C1 segment of cervical spinal cord (tissue), 14 donors: Measurements from ENCODE around the gene KIF3A.
"Not testable (repeated sequence)": the region's sequence is repeated elsewhere in the genome, so short reads cannot be mapped to it uniquely, and the experiment has no call there.

Experiments
- DNase-seq, 14 donors: peaks; one replicate each; lab custom pipeline; 2025; lab: John Stamatoyannopoulos, UW

The KIF3A gene

GRCh38 chr5:132725745-132726144 lies 11.6 kb downstream of the KIF3A start:
- DNase-seq, result no peak

- no peak for DNase-seq
These were observed 18.6 kb downstream of the KIF3A start for GRCh38 chr5:132718544-132719312.

- no peak for DNase-seq
These were observed 22.7 kb downstream of the KIF3A start for GRCh38 chr5:132714456-132715307.

- no peak for DNase-seq
These were observed 28.7 kb downstream of the KIF3A start for GRCh38 chr5:132708645-132709044.

GRCh38 chr5:132704875-132705274 lies 32.5 kb downstream of the KIF3A start:
- DNase-seq, result no peak

- DNase-seq, result no peak
These were observed 41.4 kb downstream of the KIF3A start for GRCh38 chr5:132695956-132696355.

- DNase-seq, result no peak
These were observed 44.7 kb downstream of the KIF3A start for GRCh38 chr5:132692632-132692967.

GRCh38 chr5:132691755-132692631 lies 45.4 kb downstream of the KIF3A start:
- not testable (repeated sequence) for DNase-seq

- no peak for DNase-seq
These were observed 47.2 kb downstream of the KIF3A start for GRCh38 chr5:132690156-132690555.

GRCh38 chr5:132689513-132689912 lies 47.8 kb downstream of the KIF3A start:
- DNase-seq, result no peak

- no peak for DNase-seq
These were observed 48.6 kb downstream of the KIF3A start for GRCh38 chr5:132688536-132689339.

- DNase-seq, result no peak
These were observed 49.4 kb downstream of the KIF3A start for GRCh38 chr5:132687995-132688394.

GRCh38 chr5:132686193-132686592 lies 51.2 kb downstream of the KIF3A start:
- no peak for DNase-seq

GRCh38 chr5:132684922-132685720 lies 52.2 kb downstream of the KIF3A start:
- no peak for DNase-seq

GRCh38 chr5:132684491-132684890 lies 52.9 kb downstream of the KIF3A start:
- DNase-seq, result no peak

GRCh38 chr5:132681983-132682382 lies 55.4 kb downstream of the KIF3A start:
- no peak for DNase-seq

GRCh38 chr5:132681476-132681831 lies 55.9 kb downstream of the KIF3A start:
- DNase-seq, result no peak

GRCh38 chr5:132680780-132681475 lies 56.4 kb downstream of the KIF3A start:
- DNase-seq, result no peak

GRCh38 chr5:132679717-132680380 lies 57.5 kb downstream of the KIF3A start:
- no peak for DNase-seq
